Heart left ventricle (tissue), 16 donors: Measurements from ENCODE around the gene PBX3. TPM values are rescaled to one million over a fixed set of nuclear protein-coding genes. Genes with fewer than 3 reads are reported as not detected.

Experiments used
- ATAC-seq, 4 donors: fragments of 200-7000 bp; cut with Tn5 transposase; one replicate each; pipeline ENCODE4 v1.9.1; 2020 to 2022; ENCODE audit warnings: moderate library complexity in 4 of 4, mild to moderate bottlenecking in 3 of 4, moderate number of reproducible peaks in 1 of 4
- DNase-seq, 5 donors: peaks; one replicate each; pipeline ENCODE4 v3.0.0-alpha.2; 2020
- H3K27ac ChIP-seq, 12 donors: fragments of 200-600 bp; sonication (generic) in 4 of 12; one replicate each; pipeline versions ENCODE4 v1.5.0 to v1.8.0; 2016 to 2022; ENCODE audit warnings: mild to moderate bottlenecking in 2 of 12
- H3K27me3 ChIP-seq, 9 donors: fragments of 200-600 bp; sonication (generic) in 2 of 9; one replicate each; pipeline versions ENCODE4 v1.5.1 to v1.8.0; 2016 to 2022; ENCODE audit warnings: mild to moderate bottlenecking in 3 of 9
- H3K36me3 ChIP-seq, 9 donors: fragments of 200-600 bp; sonication (generic) in 2 of 9; one replicate each; pipeline versions ENCODE4 v1.5.0 to v1.8.0; 2018 to 2022; ENCODE audit warnings: mild to moderate bottlenecking in 2 of 9
- H3K4me1 ChIP-seq, 12 donors: fragments of 200-600 bp; sonication (generic) in 4 of 12; one replicate each; pipeline versions ENCODE4 v1.5.0 to v1.8.0; 2016 to 2022; ENCODE audit warnings: mild to moderate bottlenecking in 3 of 12
- H3K4me3 ChIP-seq, 12 donors: fragments of 200-600 bp; sonication (generic) in 4 of 12; one replicate each; pipeline versions ENCODE4 v1.5.0 to v1.8.0; 2017 to 2022; ENCODE audit warnings: mild to moderate bottlenecking in 9 of 12, moderate library complexity in 4 of 12
- H3K9me3 ChIP-seq, 12 donors: fragments of 200-600 bp; sonication (generic) in 4 of 12; one replicate each; pipeline versions ENCODE4 v1.5.0 to v1.8.0; 2016 to 2022; ENCODE audit warnings: mild to moderate bottlenecking in 1 of 12
- POLR2A ChIP-seq, 2 donors: fragments of 450-650 bp; IDR thresholded peaks; one replicate each; pipeline ENCODE4 v1.6.1; 2017; ENCODE audit warnings: antibody characterized with exemption in 2 of 2, mild to moderate bottlenecking in 2 of 2, moderate library complexity in 2 of 2
- WGBS, 4 donors: extraction: QIAGEN DNeasy Blood & Tissue Kit in 2 of 4; methylation state at CpG; one replicate each; pipeline versions ENCODE4 v1.1.5 to v1.1.7; 2013 to 2018; 5-methylcytosine and 5-hydroxymethylcytosine counted together
- intact Hi-C, 10 donors: fragments of 100-400 bp; cut with DNase I; formaldehyde crosslinking; loops; one replicate each; pipeline versions ENCODE4 v1.11.1 to v1.14.2; 2022
- polyA plus RNA-seq, 2 donors: library from polyadenylated mRNA; stranded (reverse); fragments of 200-250 nt; gene quantifications; one replicate each; pipeline ENCODE4 v1.2.3, GENCODE V29; 2013
- total RNA-seq, 9 donors: library from RNA; depleted of rRNA in 2 of 9; stranded (reverse); fragments of >200 nt in 2 of 9; fragmentation: NEBNext Ultra II Directional in 3 of 9; extraction: Animal tissue kit (Norgen Biotek cat#: 25700) in 3 of 9; gene quantifications; one replicate each; pipeline versions ENCODE4 v1.1.0 to v1.2.4, GENCODE V29; 2016 to 2023
- TF ChIP-seq, protein P1 (sequence below), 12 donors: fragments of 200-600 bp; sonication (generic) in 4 of 12; IDR thresholded peaks; one replicate each; pipeline versions ENCODE4 v1.5.0 to v1.8.0; 2018 to 2022; ENCODE audit warnings: antibody characterized with exemption in 12 of 12, mild to moderate bottlenecking in 5 of 12
- donor health status: ischemic (EF 13 %, LVEDD 7.1; RV severe dilation, severe dysfunction).
- donor health status: healthy with polysubstance abuse.
- donor health status: DM: no; HTN: yes; CAD: no.
- donor health status: DM: no; HTN: no; CAD: no.
- donor health status: ischemic (EF 25% LVEDD 6.9; RV normal size, moderate dysfunction).
- donor health status: ischemic (EF 25% LVEDD 5.7; RV mildly dilated, moderate dysfunction).
- donor health status: healthy.
- donor health status: DM: yes; HTN: yes; CAD: no.
- donor health status: ischemic (EF 35%, LVEDD 5.7; RV mildly dilated, moderate dysfunction).
- donor health status: nonischemic (EF 11% LVEDD 7.7; RV severe dilation, severe dysfunction).
- donor health status: DM: yes; HTN: yes; CAD: no.
- donor health status: PGD.
- donor health status: ischemic (EF 29% LVEDD 5.4; RV normal size, mild dysfunction).
- donor health status: nonischemic (EF 23%, LVEDD 6.1; RV moderate dilation, normal function).

PBX3 gene
- total and polyA plus RNA-seq, 11 donors, result 14.8 to 76.1 (median 53.4) TPM

GRCh38 chr9:125970340-125970739, 223.2 kb downstream of the PBX3 start:
- no peak overlapping the region for H3K4me3 ChIP-seq
- no peak overlapping the region for H3K27ac ChIP-seq
- no peaks in the 10 kb centered on the region for H3K27me3 ChIP-seq
- 80 to 93% (median 86%) methylated on average over 5 of the region's 5 CpGs for WGBS, 4 donors
- intact Hi-C loops, result loop anchor here in 1 of 10 donors (10.0 kb wide), 1 partner anchor 64 kb away; no protein-coding TSS in a partner anchor
- ATAC-seq, result no peak
- H3K36me3 ChIP-seq, result peaks cover 0 to 28% (median 16%) of the 10 kb centered on the region in 9 donors
- H3K9me3 ChIP-seq, result peaks cover 0 to 4% (median 0%) of the 10 kb centered on the region in 12 donors
- TF ChIP-seq, protein P1, sequence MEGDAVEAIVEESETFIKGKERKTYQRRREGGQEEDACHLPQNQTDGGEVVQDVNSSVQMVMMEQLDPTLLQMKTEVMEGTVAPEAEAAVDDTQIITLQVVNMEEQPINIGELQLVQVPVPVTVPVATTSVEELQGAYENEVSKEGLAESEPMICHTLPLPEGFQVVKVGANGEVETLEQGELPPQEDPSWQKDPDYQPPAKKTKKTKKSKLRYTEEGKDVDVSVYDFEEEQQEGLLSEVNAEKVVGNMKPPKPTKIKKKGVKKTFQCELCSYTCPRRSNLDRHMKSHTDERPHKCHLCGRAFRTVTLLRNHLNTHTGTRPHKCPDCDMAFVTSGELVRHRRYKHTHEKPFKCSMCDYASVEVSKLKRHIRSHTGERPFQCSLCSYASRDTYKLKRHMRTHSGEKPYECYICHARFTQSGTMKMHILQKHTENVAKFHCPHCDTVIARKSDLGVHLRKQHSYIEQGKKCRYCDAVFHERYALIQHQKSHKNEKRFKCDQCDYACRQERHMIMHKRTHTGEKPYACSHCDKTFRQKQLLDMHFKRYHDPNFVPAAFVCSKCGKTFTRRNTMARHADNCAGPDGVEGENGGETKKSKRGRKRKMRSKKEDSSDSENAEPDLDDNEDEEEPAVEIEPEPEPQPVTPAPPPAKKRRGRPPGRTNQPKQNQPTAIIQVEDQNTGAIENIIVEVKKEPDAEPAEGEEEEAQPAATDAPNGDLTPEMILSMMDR (IDR thresholded peaks at IDR 0.05), result no peak
- TF ChIP-seq POLR2A (IDR thresholded peaks at IDR 0.05), result no peak
- no peak for DNase-seq
- H3K4me1 ChIP-seq, result no peaks in the 10 kb centered on the region

DNA sequence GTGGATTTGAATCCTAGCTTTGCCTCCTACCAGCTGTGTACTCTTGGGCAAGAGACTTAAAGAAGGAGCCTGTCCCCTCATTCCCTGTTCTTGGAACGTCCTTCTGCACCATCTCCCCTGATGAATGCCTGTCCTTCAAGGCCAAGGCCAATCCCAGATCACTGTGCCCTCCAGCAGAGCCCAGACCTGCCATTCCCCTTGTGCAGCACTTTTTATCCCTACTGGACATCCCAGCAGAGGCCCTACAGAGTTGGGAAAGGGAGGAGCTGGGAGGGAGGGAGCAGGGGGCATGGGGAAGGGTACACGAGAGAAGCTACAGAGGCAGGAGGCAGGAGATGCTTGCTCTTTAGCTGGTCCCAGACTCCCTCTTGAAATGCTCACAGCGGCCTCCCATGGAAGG, 223.9 kb downstream of the PBX3 start:
- WGBS, 4 donors, result 67 to 79% (median 73%) methylated on average over 3 of the region's 3 CpGs
- Histone ChIP-seq H3K27ac (no peak overlapping the region), H3K4me3 (no peak overlapping the region), H3K27me3 (no peaks in the 10 kb centered on the region), H3K4me1 (no peaks in the 10 kb centered on the region), H3K36me3 (peaks cover 0 to 21% (median 9%) of the 10 kb centered on the region in 9 donors), H3K9me3 (peaks cover 0 to 4% (median 0%) of the 10 kb centered on the region in 12 donors)
- no peak for TF ChIP-seq POLR2A (IDR thresholded peaks at IDR 0.05)
- TF ChIP-seq, protein P1 (IDR thresholded peaks at IDR 0.05), result no peak
- intact Hi-C loops, result loop anchor here in 1 of 10 donors (10.0 kb wide), 1 partner anchor 64 kb away; no protein-coding TSS in a partner anchor
- no peak for ATAC-seq
- no peak for DNase-seq

DNA sequence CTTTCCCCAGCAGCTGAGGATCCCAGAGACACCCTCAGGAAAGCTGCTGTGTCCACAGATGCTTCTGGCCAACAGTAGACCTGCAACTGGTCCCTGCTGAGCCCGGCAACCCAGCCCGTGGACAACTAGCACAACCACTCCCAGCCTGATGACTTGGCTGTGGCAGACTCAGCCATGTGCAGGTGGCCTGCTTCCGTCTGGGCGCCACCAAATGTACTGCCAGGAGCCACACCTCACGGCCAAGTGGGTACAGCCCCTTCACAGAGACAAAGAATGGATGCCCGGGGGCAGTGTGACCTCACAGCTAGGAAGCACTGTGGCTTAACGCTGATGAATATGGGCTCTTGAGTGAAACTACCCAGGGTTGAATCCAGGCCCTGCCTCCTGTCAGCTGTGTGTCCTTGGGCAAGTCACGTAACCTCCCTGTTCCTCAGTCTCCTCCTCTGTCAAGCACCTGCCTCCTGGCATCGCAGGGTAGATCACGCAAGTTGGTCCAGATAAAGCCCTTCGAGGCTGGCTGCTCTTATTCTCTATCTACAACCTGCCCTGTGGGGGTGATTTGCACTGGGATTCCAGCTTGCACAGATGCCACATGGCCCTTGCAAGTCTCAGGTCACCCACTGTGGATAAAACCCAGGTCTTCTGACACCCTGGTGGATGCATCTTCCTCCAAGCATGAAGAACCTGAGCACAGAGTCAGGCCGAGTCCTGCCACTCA, 225.0 kb downstream of the PBX3 start:
- WGBS, 4 donors, result 82 to 91% (median 88%) methylated on average over 11 to 12 of the region's 12 CpGs
- Histone ChIP-seq H3K4me3 (no peak overlapping the region), H3K9me3 (peaks cover 0 to 4% (median 0%) of the 10 kb centered on the region in 12 donors), H3K36me3 (peaks cover 0 to 10% (median 0%) of the 10 kb centered on the region in 9 donors), H3K4me1 (no peaks in the 10 kb centered on the region), H3K27ac (no peak overlapping the region), H3K27me3 (no peaks in the 10 kb centered on the region)
- DNase-seq, result no peak
- no peak for ATAC-seq
- no peak for TF ChIP-seq POLR2A (IDR thresholded peaks at IDR 0.05)
- TF ChIP-seq, protein P1 (IDR thresholded peaks at IDR 0.05), result no peak
- intact Hi-C loops, result loop anchor here in 1 of 10 donors (10.0 kb wide), 1 partner anchor 63 kb away; no protein-coding TSS in a partner anchor

- H3K4me3 ChIP-seq, result no peak overlapping the region
- DNase-seq (no peak), ATAC-seq (no peak)
- 85 to 94% (median 87%) methylated on average over 10 of the region's 10 CpGs for WGBS, 4 donors
- H3K4me1 ChIP-seq, result no peaks in the 10 kb centered on the region
- H3K36me3 ChIP-seq, result no peaks in the 10 kb centered on the region
- H3K27me3 ChIP-seq, result no peaks in the 10 kb centered on the region
- peaks cover 0 to 16% (median 0%) of the 10 kb centered on the region in 12 donors for H3K9me3 ChIP-seq
- TF ChIP-seq, protein P1 (IDR thresholded peaks at IDR 0.05), result no peak
- TF ChIP-seq POLR2A (IDR thresholded peaks at IDR 0.05), result no peak
- H3K27ac ChIP-seq, result no peak overlapping the region
- intact Hi-C loops, result loop anchor here in 1 of 10 donors (10.0 kb wide), 1 partner anchor 61 kb away; no protein-coding TSS in a partner anchor
Observed at GRCh38 chr9:125973547-125973946, 226.4 kb downstream of the PBX3 start.
